ENCODE results near the gene DVL2.

Gene DVL2

DNA sequence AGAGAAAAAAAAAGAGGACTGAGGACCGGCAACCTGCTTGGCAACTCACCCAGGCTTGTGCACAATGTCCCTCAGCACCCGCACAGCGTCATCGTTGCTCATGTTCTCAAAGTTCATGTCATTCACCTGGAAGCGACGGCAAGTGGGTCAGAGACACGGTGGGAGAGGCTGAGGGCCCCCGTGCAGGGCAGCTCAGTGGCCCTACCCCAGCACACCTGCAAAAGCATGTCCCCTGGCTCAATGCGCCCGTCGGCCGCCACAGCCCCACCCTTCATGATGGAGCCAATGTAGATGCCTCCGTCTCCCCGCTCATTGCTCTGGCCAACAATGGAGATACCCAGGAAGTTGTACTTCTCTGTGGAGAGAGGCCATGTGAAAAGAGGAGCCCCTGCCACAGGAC is 5.4 kb downstream of the DVL2 start:
- TF ChIP-seq GABPA (IDR thresholded peaks at IDR 0.05; ENCODE audit: low read depth) (no peak), POLR2AphosphoS5 (IDR thresholded peaks at IDR 0.05; ENCODE audit: low read depth) (no peak), SPI1 (IDR thresholded peaks at IDR 0.05; ENCODE audit: borderline replicate concordance, low read depth) (no peak)
- TF ChIP-seq, protein P1, sequence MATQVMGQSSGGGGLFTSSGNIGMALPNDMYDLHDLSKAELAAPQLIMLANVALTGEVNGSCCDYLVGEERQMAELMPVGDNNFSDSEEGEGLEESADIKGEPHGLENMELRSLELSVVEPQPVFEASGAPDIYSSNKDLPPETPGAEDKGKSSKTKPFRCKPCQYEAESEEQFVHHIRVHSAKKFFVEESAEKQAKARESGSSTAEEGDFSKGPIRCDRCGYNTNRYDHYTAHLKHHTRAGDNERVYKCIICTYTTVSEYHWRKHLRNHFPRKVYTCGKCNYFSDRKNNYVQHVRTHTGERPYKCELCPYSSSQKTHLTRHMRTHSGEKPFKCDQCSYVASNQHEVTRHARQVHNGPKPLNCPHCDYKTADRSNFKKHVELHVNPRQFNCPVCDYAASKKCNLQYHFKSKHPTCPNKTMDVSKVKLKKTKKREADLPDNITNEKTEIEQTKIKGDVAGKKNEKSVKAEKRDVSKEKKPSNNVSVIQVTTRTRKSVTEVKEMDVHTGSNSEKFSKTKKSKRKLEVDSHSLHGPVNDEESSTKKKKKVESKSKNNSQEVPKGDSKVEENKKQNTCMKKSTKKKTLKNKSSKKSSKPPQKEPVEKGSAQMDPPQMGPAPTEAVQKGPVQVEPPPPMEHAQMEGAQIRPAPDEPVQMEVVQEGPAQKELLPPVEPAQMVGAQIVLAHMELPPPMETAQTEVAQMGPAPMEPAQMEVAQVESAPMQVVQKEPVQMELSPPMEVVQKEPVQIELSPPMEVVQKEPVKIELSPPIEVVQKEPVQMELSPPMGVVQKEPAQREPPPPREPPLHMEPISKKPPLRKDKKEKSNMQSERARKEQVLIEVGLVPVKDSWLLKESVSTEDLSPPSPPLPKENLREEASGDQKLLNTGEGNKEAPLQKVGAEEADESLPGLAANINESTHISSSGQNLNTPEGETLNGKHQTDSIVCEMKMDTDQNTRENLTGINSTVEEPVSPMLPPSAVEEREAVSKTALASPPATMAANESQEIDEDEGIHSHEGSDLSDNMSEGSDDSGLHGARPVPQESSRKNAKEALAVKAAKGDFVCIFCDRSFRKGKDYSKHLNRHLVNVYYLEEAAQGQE (IDR thresholded peaks at IDR 0.05; ENCODE audit: insufficient replicate concordance, low read depth): no peak
- TF ChIP-seq, protein P2, sequence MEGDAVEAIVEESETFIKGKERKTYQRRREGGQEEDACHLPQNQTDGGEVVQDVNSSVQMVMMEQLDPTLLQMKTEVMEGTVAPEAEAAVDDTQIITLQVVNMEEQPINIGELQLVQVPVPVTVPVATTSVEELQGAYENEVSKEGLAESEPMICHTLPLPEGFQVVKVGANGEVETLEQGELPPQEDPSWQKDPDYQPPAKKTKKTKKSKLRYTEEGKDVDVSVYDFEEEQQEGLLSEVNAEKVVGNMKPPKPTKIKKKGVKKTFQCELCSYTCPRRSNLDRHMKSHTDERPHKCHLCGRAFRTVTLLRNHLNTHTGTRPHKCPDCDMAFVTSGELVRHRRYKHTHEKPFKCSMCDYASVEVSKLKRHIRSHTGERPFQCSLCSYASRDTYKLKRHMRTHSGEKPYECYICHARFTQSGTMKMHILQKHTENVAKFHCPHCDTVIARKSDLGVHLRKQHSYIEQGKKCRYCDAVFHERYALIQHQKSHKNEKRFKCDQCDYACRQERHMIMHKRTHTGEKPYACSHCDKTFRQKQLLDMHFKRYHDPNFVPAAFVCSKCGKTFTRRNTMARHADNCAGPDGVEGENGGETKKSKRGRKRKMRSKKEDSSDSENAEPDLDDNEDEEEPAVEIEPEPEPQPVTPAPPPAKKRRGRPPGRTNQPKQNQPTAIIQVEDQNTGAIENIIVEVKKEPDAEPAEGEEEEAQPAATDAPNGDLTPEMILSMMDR (IDR thresholded peaks at IDR 0.05; ENCODE audit: insufficient read depth, low read length): no peak
- no peaks in the 10 kb centered on the region for H3K27me3 ChIP-seq (ENCODE audit: insufficient read depth, poor library complexity, severe bottlenecking)
- no peak for DNase-seq (ENCODE audit: low read depth in 1 of 2, low spot score in 1 of 2)
- no peak overlapping the region for H3K27ac ChIP-seq (replicated peaks)
- no peak overlapping the region for H3K4me3 ChIP-seq (replicated peaks; ENCODE audit: insufficient read depth, low read length)

DNA sequence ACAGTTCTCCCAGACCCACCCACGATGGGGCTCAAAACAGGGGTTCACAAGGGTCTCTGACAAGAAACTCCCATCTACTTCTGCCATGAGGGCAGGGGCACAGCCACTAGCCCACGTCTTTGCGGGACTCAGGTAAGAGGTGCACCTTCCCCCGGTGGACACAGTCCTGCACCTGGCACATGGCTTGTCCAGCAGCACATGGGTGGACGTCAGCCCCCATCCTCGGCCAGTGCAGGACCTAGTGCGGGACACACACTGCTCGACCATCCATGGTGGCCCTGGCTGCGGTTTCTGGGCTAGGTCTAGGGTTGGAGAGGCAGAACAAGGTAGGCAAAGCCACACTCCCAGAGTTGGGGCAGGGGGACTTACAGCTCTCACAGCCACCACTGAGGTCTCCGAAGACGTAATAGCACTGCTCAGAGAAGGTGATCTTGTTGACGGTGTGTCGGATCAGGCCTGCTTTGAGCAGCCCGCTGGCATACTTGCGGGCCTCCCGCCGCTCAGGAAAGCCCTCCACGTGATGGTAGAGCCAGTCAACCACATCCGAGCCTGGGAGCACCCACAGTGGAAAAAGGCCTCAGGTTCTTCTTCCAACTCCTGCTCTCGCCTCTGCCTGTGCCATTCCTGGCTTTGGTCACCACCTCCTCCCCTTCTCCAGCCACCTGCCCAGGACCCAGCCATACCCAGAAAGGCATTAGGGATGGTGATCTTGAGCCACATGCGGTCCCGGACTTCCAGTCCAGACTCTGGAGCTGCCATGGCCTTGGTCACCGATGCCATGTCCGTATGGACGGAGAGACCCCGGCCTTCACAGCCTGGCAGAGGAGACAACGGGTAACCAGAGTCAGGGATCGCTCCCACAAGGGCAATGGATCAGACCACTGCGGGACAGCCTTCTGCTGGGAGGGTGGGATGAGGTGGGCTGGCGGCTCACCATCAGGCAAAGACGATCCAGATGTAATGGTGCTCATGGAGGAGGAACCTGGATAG is 7.3 kb downstream of the DVL2 start:
- DNase-seq (ENCODE audit: low read depth in 1 of 2, low spot score in 1 of 2): no peak
- TF ChIP-seq GABPA (IDR thresholded peaks at IDR 0.05; ENCODE audit: low read depth) (no peak), SPI1 (IDR thresholded peaks at IDR 0.05; ENCODE audit: borderline replicate concordance, low read depth) (no peak), POLR2AphosphoS5 (IDR thresholded peaks at IDR 0.05; ENCODE audit: low read depth) (no peak)
- TF ChIP-seq, protein P2 (IDR thresholded peaks at IDR 0.05; ENCODE audit: insufficient read depth, low read length): no peak
- TF ChIP-seq, protein P1 (IDR thresholded peaks at IDR 0.05; ENCODE audit: insufficient replicate concordance, low read depth): no peak

DNA sequence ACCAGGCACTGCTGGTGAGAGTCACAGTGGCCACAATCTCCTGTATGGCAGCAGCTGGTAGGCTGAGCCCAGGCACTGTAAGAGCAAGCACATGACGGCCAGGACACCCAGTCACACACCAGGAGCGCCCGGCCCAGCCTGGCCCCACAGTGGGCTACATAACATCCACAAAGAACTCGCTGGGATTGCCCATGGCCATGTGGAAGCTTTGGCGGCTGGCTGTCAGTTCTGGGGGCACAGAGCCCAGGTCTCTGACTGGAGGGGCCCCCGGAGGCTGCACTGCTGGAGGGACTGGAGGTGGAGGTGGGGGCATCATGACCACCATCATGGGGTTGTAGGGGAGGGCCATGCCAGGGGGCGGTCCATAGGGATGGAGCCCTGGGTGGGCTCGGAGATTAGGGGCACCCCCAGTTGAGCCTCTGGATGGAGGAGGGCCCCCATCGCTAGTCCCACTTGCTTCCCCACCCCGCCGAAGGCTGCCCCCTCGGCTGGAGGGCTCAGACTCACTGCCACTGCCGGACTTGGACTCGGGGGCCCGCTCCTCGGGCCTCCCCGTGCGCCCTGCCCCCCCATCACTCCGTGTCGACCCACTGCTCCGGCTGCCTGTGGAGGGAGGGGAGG is 8.5 kb downstream of the DVL2 start:
- Histone ChIP-seq H3K4me3 (replicated peaks; ENCODE audit: insufficient read depth, low read length) (no peak overlapping the region), H3K27ac (replicated peaks) (no peak overlapping the region), H3K27me3 (ENCODE audit: insufficient read depth, poor library complexity, severe bottlenecking) (no peaks in the 10 kb centered on the region)
- no peak for DNase-seq (ENCODE audit: low read depth in 1 of 2, low spot score in 1 of 2)
- TF ChIP-seq, protein P2 (IDR thresholded peaks at IDR 0.05; ENCODE audit: insufficient read depth, low read length): no peak
- TF ChIP-seq, protein P1 (IDR thresholded peaks at IDR 0.05; ENCODE audit: insufficient replicate concordance, low read depth): no peak

More for the DNA sequence above, 7.3 kb downstream of the DVL2 start:
- H3K4me3 ChIP-seq (replicated peaks; ENCODE audit: insufficient read depth, low read length): no peak overlapping the region
- no peak overlapping the region for H3K27ac ChIP-seq (replicated peaks)
- no peaks in the 10 kb centered on the region for H3K27me3 ChIP-seq (ENCODE audit: insufficient read depth, poor library complexity, severe bottlenecking)

Data from HL-60 (cell line).